SK-MEL-5 (cell line): ENCODE data around the gene CELA2B. TPM values are rescaled to one million over a fixed set of nuclear protein-coding genes. Genes with fewer than 3 reads are reported as not detected.
"Not testable (repeated sequence)": the region's sequence is repeated elsewhere in the genome, so short reads cannot be mapped to it uniquely, and the experiment has no call there.

ENCODE experiments used
- DNase-seq: peaks from one replicate; pipeline ENCODE4 v3.0.0-alpha.2; 2016; ENCODE audit warnings: low read depth, low spot score
- in situ Hi-C: cut with HindIII; loops from 2 replicates; pipeline ENCODE4 v1.10.0; 2016; ENCODE audit warnings: low sequenced_read_pairs, high pct_unique_total_duplicates, low pct_unique_long_range_greater_than_20kb
- total RNA-seq: library from RNA; depleted of rRNA; stranded (reverse); fragments of >200 nt; shearing (Covaris generic); gene quantifications from 2 replicates; pipeline ENCODE4 v1.2.3, GENCODE V29; 2014

CELA2B gene
- total RNA-seq, 1 experiment from 2014 or later, result not detected

- no peak for DNase-seq
- in situ Hi-C loops, result no loop called here
Measured at GRCh38 chr1:15442759-15443158, 33.1 kb upstream of the CELA2B start.

DNA sequence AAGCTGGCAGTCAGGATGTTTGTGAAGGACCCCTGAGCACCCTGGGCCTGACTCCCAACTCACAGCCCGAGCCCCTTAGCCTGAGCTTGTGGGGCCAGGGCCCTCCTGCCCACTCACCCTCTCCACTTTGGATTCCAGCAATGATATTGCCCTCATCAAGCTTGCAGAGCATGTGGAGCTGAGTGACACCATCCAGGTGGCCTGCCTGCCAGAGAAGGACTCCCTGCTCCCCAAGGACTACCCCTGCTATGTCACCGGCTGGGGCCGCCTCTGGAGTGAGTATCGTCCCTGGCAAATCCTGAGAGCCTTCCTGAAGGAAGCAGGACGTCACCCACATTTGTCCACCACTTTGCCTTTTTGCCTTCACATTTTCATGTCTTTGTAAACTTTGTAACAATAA is 32.6 kb upstream of the CELA2B start:
- DNase-seq, result no peak
- in situ Hi-C loops, result no loop called here

DNA sequence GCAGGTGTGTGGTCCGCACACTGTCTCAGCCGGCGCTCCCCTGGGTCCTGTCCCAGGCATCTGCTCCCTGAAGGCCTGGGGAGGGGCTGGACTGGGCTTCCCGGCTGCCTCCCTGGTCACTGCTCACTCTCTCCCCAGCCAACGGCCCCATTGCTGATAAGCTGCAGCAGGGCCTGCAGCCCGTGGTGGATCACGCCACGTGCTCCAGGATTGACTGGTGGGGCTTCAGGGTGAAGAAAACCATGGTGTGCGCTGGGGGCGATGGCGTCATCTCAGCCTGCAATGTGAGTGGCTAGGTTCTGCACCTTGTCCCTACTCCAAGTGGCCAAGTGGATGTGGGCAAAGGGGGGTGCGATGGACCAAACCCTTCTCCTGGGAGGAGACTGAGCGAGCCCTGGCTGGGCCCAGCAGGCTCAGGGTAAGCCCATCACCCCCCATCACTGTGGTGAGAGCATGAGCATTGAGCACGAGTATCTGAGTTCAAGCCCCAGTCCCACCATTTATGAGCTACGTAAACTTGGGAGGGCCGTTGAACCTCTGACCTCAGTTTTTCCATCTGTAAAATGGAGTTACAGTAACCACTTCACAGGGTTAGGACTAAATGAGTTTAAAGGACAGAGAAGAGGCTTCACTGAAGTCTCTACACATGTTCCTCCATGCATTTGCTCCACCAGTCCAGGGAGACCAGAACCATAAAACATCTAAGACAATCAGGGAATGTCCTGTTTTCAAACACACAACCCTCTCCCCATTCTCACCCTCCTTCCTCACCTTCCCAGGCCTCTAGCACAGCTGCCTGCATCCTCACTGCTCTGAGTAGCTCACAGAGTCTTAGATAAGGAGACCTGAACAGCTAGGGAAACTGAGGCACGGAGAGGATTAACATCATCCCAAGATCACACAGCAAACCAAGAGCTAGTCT is 31.2 kb upstream of the CELA2B start:
- in situ Hi-C loops, result no loop called here

DNA sequence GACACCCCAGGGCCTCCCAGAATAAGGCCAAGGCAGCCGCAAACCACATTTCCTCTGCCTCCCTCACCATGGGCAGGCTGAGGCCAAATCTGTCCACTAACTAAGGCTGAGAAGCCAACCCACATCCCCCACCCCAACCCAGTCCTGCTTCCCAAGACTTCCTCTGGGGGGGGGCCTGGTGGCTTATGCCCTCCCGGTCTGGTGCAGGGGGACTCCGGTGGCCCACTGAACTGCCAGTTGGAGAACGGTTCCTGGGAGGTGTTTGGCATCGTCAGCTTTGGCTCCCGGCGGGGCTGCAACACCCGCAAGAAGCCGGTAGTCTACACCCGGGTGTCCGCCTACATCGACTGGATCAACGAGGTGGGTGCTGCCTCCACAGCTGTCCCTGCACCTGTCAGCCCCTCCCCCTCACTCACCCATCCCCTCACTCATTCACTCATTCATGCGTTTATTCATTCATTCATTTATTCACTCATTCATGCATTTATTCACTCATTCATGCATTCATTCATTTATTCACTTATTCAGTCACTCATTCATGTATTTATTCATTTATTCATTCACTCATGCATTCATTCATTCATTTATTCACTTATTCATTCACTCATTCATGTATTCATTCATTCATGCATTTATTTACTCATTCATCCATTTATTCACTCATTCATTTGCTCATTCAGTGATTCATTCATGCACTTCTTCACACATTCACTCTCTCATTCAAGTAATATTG is 30.3 kb upstream of the CELA2B start:
- DNase-seq, result no peak
- in situ Hi-C loops, result no loop called here

More for the DNA sequence above, 31.2 kb upstream of the CELA2B start:
- no peak for DNase-seq

DNA sequence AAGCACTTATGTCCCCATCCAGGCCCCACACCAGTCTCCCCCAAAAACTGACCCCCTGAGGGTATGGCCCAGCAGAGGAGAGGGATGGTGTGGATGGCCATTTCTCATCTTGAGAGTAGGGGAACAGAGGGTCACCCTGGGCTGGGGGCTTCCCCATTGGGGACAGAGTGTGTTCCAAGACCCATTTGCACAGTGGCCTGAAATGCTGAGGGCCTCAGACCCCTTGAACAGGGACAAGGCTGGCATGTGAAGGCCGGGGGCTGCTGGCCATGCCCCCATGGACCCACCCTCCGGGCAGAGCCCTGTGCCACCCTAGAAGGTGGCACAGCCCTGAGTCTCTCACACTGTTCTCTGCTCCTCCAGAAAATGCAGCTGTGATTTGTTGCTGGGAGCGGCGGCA is 29.7 kb upstream of the CELA2B start:
- in situ Hi-C loops, result no loop called here
- no peak for DNase-seq

DNA sequence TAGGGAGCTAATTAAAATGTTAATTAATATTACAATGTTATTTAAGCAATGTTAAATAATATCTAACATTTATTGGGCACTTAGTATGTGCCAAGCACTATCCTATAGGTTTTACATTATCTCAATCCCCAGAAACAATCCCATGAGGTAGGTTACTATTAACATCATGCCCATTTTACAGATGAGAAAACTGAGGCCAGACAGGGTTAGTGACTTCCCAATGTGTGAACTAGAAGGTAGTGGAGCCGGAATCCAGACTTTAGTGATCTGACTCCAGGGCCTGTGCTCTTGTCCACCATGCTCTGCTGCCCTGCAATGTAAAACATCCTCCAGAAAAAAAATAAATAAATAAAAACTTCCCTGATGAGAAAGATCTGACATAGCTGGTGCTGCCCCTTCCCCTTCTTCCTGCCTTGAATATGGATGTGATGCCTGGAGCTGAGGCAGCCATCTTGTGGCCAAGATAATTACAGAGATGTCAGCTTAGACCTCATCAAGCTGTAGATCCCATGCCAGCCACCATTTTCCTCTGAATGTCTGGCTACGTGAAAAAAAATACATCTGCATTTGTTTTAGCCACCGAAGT is 26.9 kb upstream of the CELA2B start:
- in situ Hi-C loops, result no loop called here
- no peak for DNase-seq

DNA sequence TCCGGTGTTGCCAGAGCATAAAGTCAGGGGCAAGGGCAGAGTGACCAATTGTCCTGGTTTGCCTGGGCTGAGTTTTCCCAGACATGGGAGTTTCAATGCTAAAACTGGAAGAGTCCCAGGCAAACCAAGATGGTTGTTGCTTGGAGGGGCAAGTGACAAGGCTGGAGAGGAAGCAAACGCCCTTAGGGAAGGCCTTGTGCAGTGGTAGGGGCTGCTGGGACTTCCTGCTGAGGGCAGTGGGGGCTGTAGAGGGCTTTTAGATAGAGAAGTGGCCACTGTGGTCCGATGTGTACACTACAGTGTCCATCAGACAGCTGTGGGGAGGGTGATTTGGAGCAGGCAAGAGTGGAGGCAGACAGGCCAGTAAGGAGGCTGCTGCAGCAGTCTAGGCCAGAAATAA is 26.3 kb upstream of the CELA2B start:
- DNase-seq, result no peak
- in situ Hi-C loops, result no loop called here

DNA sequence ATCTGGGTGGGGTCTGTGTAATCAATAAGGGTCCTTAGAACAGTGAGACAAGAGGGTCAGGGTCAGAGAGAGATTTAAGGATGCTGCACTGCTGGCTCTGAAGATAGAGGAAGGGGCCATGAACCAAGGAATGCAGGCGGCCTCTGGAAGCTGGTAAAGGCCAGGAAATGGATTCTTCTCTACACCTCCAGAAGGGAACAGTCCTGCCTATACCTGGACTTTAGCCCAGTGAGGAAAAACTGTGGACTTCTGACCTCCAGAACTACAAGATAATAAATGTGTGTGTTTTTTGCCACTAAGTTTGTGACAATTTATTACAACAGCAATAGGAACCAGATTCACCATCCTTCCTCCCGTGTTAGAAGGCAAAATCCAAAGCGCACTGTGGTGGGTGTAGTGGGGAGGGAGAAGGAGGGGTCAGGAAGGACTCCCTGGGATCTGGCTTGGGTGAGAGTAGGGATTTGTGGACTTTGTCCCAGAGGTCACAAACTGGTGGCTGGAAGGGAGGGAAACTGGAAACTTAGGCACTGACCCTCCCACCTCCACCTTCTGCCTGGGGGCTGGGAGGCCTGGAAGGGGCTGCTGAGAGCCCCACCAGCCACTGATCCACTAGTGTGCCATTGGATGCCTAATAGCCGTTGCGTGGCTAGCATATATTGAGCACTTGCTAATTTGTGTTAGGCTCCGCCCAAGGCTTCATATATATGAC is 24.7 kb upstream of the CELA2B start:
- in situ Hi-C loops, result no loop called here
- no peak for DNase-seq

GRCh38 chr1:15452216-15452615 is 23.7 kb upstream of the CELA2B start:
- no peak for DNase-seq
- in situ Hi-C loops, result no loop called here

- no peak for DNase-seq
- in situ Hi-C loops, result no loop called here
Measured at GRCh38 chr1:15452866-15453571, 22.9 kb upstream of the CELA2B start.

DNA sequence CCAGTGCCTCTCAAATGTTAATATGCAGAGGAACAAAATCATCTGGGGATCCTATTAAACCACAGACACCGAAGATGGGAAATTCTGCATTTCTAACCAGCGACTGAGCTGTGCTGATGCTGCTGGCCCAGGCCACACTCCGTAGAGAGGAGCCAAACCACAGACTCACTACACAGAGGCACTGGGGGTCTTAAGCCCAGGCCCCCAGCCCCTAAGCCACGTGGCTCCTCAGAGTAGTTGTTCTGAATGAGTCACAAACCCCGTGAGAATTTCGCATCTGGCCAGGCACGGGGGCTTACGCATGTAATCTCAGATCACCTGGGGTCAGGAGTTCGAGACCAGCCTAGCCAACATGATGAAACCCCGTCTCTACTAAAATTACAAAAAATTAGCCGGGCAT is 22.2 kb upstream of the CELA2B start:
- DNase-seq, result no peak
- in situ Hi-C loops, result no loop called here

- in situ Hi-C loops, result no loop called here
Measured at GRCh38 chr1:15454256-15454655, 21.6 kb upstream of the CELA2B start.

DNA sequence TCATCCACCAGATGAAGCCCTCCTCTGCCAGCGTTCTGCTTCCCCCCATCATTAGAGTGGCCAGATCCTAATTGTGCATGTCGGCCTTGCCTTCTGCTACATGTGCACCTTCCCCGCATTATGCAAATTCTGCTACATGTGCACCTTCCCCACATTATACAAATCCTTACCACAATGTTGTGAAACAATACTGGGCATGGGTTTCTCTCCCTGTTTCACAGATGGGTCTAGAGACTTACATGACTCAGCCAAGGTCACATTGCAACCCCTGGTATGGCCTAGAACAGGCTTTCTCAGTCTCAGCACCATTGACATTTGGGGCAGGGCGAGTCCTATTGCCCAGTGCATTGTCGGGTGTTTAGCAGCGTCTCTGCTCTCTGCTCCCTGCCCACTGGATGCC is 20.4 kb upstream of the CELA2B start:
- DNase-seq, result peak; percentile 38
- in situ Hi-C loops, result no loop called here

More at GRCh38 chr1:15454256-15454655, 21.6 kb upstream of the CELA2B start:
- DNase-seq, result no peak

DNA sequence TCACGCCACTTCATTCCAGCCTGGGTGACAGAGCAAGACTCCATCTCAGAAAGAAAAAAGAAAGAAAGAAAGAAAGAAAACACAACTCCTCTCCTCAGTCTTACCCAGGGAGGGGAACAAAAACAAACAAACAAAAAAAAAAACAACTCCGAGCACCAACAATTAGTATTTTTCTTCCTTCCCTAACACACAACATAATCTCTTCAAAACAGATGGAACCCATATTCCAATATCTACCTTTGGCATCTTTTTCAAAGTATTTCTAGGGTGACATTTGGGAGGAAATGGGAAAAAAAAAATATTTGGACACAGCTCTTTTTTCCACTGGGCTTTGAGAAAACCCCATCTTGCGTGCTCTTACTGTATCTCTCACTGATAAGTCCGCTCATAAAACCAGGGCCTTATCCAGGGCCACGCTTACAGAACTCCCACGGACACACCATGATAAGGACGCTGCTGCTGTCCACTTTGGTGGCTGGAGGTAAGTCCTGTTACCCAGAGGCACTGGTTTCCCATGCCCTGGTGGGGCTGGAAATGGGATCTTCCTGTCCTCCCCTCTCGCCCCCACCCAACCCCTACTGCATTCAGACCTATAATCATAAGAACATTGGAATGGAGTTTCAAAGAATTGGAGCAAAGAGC is 19.5 kb upstream of the CELA2B start, which contains the start of gene CELA2A:
CELA2A (plus strand) TSS at position 420 of the 642 bp plus-strand sequence; CDS start at position 442, 22 bp downstream.
- in situ Hi-C loops, result no loop called here

GRCh38 chr1:15457585-15457984 is 18.3 kb upstream of the CELA2B start:
- in situ Hi-C loops, result no loop called here
- no peak for DNase-seq

More for the DNA sequence above, 19.5 kb upstream of the CELA2B start, which contains the start of gene CELA2A:
- DNase-seq, result no peak

DNA sequence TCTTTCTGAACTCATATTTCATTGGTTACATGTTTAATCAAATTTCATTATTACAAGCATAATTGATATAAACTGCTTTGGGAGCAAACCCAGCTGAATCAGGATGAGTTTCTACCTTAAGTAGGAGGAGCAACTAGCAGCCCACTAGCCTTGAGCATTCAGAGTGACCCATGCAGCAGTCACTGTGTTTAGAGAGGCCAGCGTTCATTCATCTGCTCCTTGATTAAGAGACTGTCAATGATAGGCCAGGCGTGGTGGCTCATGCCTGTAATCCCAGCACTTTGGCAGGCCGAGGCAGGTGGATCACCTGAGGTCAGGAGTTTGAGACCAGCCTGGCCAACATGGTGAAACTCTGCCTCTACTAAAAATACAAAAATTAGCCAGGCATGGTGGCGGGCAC is 17.5 kb upstream of the CELA2B start:
- in situ Hi-C loops, result not testable (repeated sequence)

More for the DNA sequence above, 17.5 kb upstream of the CELA2B start:
- not testable (repeated sequence) for DNase-seq
